OCI-LY7 (cell line): ENCODE data around the gene ING4.

ENCODE experiments used
- EZH2phosphoT487 ChIP-seq: fragments of 200-600 bp; sonication (generic); IDR thresholded peaks from 2 replicates; pipeline ENCODE4 v1.6.1; 2018; ENCODE audit warnings: low read depth, borderline replicate concordance, mild to moderate bottlenecking, mixed run types, antibody characterized with exemption, low read length, moderate library complexity, mixed read lengths
- TF ChIP-seq, protein P1 (sequence below): fragments of 200-600 bp; sonication (generic); conservative IDR thresholded peaks from 2 replicates; pipeline ENCODE4 v1.5.1; 2014; ENCODE audit warnings: mild to moderate bottlenecking, antibody characterized with exemption, low read length, moderate library complexity, mixed read lengths

GRCh38 chr12:6635375-6635855 is 27.5 kb downstream of the ING4 start:
- TF ChIP-seq, protein P1, sequence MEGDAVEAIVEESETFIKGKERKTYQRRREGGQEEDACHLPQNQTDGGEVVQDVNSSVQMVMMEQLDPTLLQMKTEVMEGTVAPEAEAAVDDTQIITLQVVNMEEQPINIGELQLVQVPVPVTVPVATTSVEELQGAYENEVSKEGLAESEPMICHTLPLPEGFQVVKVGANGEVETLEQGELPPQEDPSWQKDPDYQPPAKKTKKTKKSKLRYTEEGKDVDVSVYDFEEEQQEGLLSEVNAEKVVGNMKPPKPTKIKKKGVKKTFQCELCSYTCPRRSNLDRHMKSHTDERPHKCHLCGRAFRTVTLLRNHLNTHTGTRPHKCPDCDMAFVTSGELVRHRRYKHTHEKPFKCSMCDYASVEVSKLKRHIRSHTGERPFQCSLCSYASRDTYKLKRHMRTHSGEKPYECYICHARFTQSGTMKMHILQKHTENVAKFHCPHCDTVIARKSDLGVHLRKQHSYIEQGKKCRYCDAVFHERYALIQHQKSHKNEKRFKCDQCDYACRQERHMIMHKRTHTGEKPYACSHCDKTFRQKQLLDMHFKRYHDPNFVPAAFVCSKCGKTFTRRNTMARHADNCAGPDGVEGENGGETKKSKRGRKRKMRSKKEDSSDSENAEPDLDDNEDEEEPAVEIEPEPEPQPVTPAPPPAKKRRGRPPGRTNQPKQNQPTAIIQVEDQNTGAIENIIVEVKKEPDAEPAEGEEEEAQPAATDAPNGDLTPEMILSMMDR: no peak
- no peak for TF ChIP-seq EZH2phosphoT487
